H1 (cell line): ENCODE results near the gene RBSN.

Experiments used
- CTCF ChIP-seq, 3 experiments: IDR thresholded peaks; 1 replicate in 2 of 3; 2 replicates in 1 of 3; pipeline versions ENCODE4 v1.5.1 to v1.6.1; 2011; ENCODE audit warnings: low read length in 3 of 3, mild to moderate bottlenecking in 3 of 3, inconsistent platforms in 2 of 3, low read depth in 1 of 3, moderate library complexity in 1 of 3; ENCODE audit not compliant: insufficient read depth in 1 of 3; ENCODE audit errors: control extremely low read depth in 1 of 3
- POLR2A ChIP-seq, 2 experiments: IDR thresholded peaks; 1 replicate in 1 of 2; 2 replicates in 1 of 2; pipeline ENCODE4 v1.6.1; 2011; ENCODE audit warnings: low read depth in 2 of 2, low read length in 2 of 2, mild to moderate bottlenecking in 2 of 2; ENCODE audit errors: control extremely low read depth in 1 of 2

- TF ChIP-seq CTCF (IDR thresholded peaks at IDR 0.05; ENCODE audit: control extremely low read depth in 1 of 3, insufficient read depth in 1 of 3, low read depth in 1 of 3, low read length in 3 of 3) = no peak
- TF ChIP-seq POLR2A (IDR thresholded peaks at IDR 0.05; ENCODE audit: control extremely low read depth in 1 of 2, low read depth in 2 of 2, low read length in 2 of 2) = no peak
These were observed 14.5 kb upstream of the RBSN start for GRCh38 chr3:15113471-15113870.
